Neural cell (in vitro differentiated cells): ENCODE results near the gene RPL39L.

Experiments used
- CTCF ChIP-seq: fragments of 450-650 bp; IDR thresholded peaks from 2 replicates; pipeline ENCODE4 v1.5.1; 2014; ENCODE audit warnings: antibody characterized with exemption, mild to moderate bottlenecking, moderate library complexity; ENCODE audit not compliant: poor library complexity, severe bottlenecking
- MXI1 ChIP-seq: fragments of 450-650 bp; conservative IDR thresholded peaks from 2 replicates; pipeline ENCODE4 v1.6.1; 2014; ENCODE audit warnings: antibody characterized with exemption, mild to moderate bottlenecking; ENCODE audit not compliant: poor library complexity, severe bottlenecking
- POLR2AphosphoS5 ChIP-seq: IDR thresholded peaks from 2 replicates; pipeline ENCODE4 v1.6.1; 2012
- RAD21 ChIP-seq: fragments of 450-650 bp; conservative IDR thresholded peaks from 2 replicates; pipeline ENCODE4 v1.6.1; 2014; ENCODE audit warnings: antibody characterized with exemption, mild to moderate bottlenecking, moderate library complexity
- SMC3 ChIP-seq: fragments of 450-650 bp; conservative IDR thresholded peaks from 2 replicates; pipeline ENCODE4 v1.6.1; 2014; ENCODE audit warnings: antibody characterized with exemption, mild to moderate bottlenecking, moderate library complexity; ENCODE audit not compliant: poor library complexity
- TAF1 ChIP-seq: IDR thresholded peaks from 2 replicates; pipeline ENCODE4 v1.6.1; 2012; ENCODE audit warnings: low read depth
- TF ChIP-seq, protein P1 (sequence below): IDR thresholded peaks from 2 replicates; pipeline ENCODE4 v1.6.1; 2012; ENCODE audit warnings: borderline replicate concordance

DNA sequence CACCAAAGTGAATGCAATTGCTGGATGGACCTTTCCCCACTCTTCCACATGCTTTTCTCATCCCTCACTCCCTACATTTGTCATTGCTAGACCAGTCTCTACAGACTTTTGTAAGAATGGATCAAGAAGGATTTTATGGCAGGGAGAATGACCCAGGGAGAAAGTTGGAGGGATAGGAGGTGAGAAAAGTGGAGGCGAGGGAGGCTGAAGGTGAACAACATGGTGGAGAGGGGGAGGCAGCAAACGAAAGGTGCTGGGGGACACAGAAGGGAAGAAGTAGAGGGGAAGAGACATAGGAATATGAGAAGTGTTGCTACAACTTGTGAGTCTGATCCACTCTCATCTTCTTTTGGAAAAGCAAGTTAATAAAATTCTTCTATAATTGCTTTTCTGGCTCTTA is 33.6 kb upstream of the RPL39L start:
- TF ChIP-seq CTCF: no peak
- TF ChIP-seq POLR2AphosphoS5: no peak
- TF ChIP-seq, protein P1, sequence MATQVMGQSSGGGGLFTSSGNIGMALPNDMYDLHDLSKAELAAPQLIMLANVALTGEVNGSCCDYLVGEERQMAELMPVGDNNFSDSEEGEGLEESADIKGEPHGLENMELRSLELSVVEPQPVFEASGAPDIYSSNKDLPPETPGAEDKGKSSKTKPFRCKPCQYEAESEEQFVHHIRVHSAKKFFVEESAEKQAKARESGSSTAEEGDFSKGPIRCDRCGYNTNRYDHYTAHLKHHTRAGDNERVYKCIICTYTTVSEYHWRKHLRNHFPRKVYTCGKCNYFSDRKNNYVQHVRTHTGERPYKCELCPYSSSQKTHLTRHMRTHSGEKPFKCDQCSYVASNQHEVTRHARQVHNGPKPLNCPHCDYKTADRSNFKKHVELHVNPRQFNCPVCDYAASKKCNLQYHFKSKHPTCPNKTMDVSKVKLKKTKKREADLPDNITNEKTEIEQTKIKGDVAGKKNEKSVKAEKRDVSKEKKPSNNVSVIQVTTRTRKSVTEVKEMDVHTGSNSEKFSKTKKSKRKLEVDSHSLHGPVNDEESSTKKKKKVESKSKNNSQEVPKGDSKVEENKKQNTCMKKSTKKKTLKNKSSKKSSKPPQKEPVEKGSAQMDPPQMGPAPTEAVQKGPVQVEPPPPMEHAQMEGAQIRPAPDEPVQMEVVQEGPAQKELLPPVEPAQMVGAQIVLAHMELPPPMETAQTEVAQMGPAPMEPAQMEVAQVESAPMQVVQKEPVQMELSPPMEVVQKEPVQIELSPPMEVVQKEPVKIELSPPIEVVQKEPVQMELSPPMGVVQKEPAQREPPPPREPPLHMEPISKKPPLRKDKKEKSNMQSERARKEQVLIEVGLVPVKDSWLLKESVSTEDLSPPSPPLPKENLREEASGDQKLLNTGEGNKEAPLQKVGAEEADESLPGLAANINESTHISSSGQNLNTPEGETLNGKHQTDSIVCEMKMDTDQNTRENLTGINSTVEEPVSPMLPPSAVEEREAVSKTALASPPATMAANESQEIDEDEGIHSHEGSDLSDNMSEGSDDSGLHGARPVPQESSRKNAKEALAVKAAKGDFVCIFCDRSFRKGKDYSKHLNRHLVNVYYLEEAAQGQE: no peak
- TF ChIP-seq MXI1: no peak
- no peak for TF ChIP-seq SMC3
- TF ChIP-seq TAF1: no peak
- no peak for TF ChIP-seq RAD21
